ENCODE data around the gene SDK2. TPM values are rescaled to one million over a fixed set of nuclear protein-coding genes. Genes with fewer than 3 reads are reported as not detected.

Gene SDK2
- total and polyA plus RNA-seq, 2 of the 4 experiments (the other 2 are of a cell fraction), result under 0.01 to 0.03 TPM

GRCh38 chr17:73500414-73500999 lies 143.7 kb downstream of the SDK2 start:
- POLR2A ChIA-PET (ENCODE audit: unreplicated experiment), result no interaction called here
- Histone ChIP-seq H3K18ac (ENCODE audit: low read depth, low read length) (no peak overlapping the region), H3K9me1 (ENCODE audit: insufficient read depth, low read length) (no peaks in the 10 kb centered on the region), H4K5ac (ENCODE audit: low read depth, low read length) (no peak overlapping the region), H2BK5ac (ENCODE audit: low read depth, low read length, poor library complexity, severe bottlenecking) (no peak overlapping the region), H3K9ac (ENCODE audit: low read depth, low read length) (no peak overlapping the region), H2AK9ac (replicated peaks; ENCODE audit: low read depth, low read length, poor library complexity) (no peak overlapping the region), H2BK20ac (ENCODE audit: low read depth, low read length) (no peak overlapping the region), H3K4me2 (ENCODE audit: low read depth, low read length) (no peak overlapping the region), H3K14ac (replicated peaks; ENCODE audit: low read depth, low read length) (no peak overlapping the region), H2BK15ac (ENCODE audit: low read depth, low read length) (no peak overlapping the region), H2BK120ac (ENCODE audit: low read depth, low read length) (no peak overlapping the region), H2AK5ac (ENCODE audit: low read depth, low read length) (no peak overlapping the region), H4K91ac (ENCODE audit: insufficient read depth, low read depth, low read length) (no peak overlapping the region), H3K27me3 (ENCODE audit: control insufficient read depth, insufficient read depth, low read length) (no peaks in the 10 kb centered on the region), H3K56ac (ENCODE audit: extremely low read depth, insufficient read depth, low read length) (no peak overlapping the region), H3K4me1 (ENCODE audit: control insufficient read depth, insufficient read depth, low read length) (no peaks in the 10 kb centered on the region), H3K27ac (ENCODE audit: insufficient read depth, low read length) (no peak overlapping the region), H2AFZ (replicated peaks; ENCODE audit: low read length, poor library complexity) (no peak overlapping the region), H3K23ac (ENCODE audit: low read depth, low read length) (no peak overlapping the region), H4K20me1 (ENCODE audit: insufficient read depth, low read length) (no peaks in the 10 kb centered on the region), H3K4me3 (ENCODE audit: insufficient read depth, low read depth, low read length) (no peak overlapping the region), H4K8ac (ENCODE audit: low read depth in 2 of 2, low read length in 2 of 2) (no peak overlapping the region), H3K9me3 (ENCODE audit: control insufficient read depth, insufficient read depth, low read length) (no peaks in the 10 kb centered on the region), H3K79me1 (ENCODE audit: low read depth in 1 of 2, low read length in 2 of 2) (no peaks in the 10 kb centered on the region), H3K4ac (ENCODE audit: low read depth, low read length) (no peak overlapping the region), H3K36me3 (ENCODE audit: control insufficient read depth, insufficient read depth, low read length) (no peaks in the 10 kb centered on the region)
- TF ChIP-seq MXI1 (IDR thresholded peaks at IDR 0.05; ENCODE audit: borderline replicate concordance, low read depth, low read length) (no peak), CEBPB (IDR thresholded peaks at IDR 0.05; ENCODE audit: low read depth, low read length) (no peak), USF2 (IDR thresholded peaks at IDR 0.05; ENCODE audit: low read depth, low read length) (no peak), MAFK (IDR thresholded peaks at IDR 0.05; ENCODE audit: low read depth, low read length) (no peak), CTCF (conservative IDR thresholded peaks at IDR 0.05; ENCODE audit: low read depth, low read length) (no peak)
- dilution Hi-C loops (cut with HindIII; ENCODE audit: low sequenced_read_pairs, unreplicated experiment) (no loop called here), in situ Hi-C loops (cut with MboI; ENCODE audit: low sequenced_read_pairs) (no loop called here), intact Hi-C loops (cut with micrococcal nuclease) (no loop called here)
- 11 to 91% methylated on average over 1 to 2 of the region's 2 CpGs for WGBS, 2 experiments (ENCODE audit: extremely low coverage in 2 of 2, insufficient read length in 1 of 2)
- ATAC-seq (ENCODE audit: low read depth) (no peak), DNase-seq (no peak)
- CTCF ChIA-PET, result no interaction called here
- no TSS peak for BruUV-seq (replicated peaks)
